K562 (cell line): Measurements from ENCODE around the gene THADA. TPM values are rescaled to one million over a fixed set of nuclear protein-coding genes. Genes with fewer than 3 reads are reported as not detected.

ENCODE experiments used
- CCNT2 ChIP-seq: IDR thresholded peaks from 2 replicates; pipeline ENCODE4 v1.6.1; 2011; ENCODE audit warnings: borderline replicate concordance, low read depth, mild to moderate bottlenecking, moderate library complexity, mixed read lengths, low read length; ENCODE audit not compliant: insufficient read length; ENCODE audit errors: extremely low read depth
- EWSR1 ChIP-seq: fragments of 450-650 bp; IDR thresholded peaks from 2 replicates; pipeline ENCODE4 v1.6.1; 2018; ENCODE audit warnings: borderline replicate concordance, mild to moderate bottlenecking, low read depth, moderate library complexity; ENCODE audit not compliant: partially characterized antibody
- FOXA3 ChIP-seq, 2 experiments: fragments of 450-650 bp in 1 of 2; sonication (generic) in 1 of 2; formaldehyde crosslinking; IDR thresholded peaks in 1 of 2; conservative IDR thresholded peaks in 1 of 2; 2 replicates each; pipeline versions ENCODE4 v1.4.0 to v1.8.0; 2020 to 2022; ENCODE audit warnings: mild to moderate bottlenecking in 2 of 2, missing genetic modification reagents in 1 of 2
- HDAC1 ChIP-seq, 2 experiments: fragments of 450-650 bp; IDR thresholded peaks; 2 replicates each; pipeline ENCODE4 v1.6.1; 2016 to 2017; ENCODE audit warnings: inconsistent platforms in 1 of 2, mild to moderate bottlenecking in 1 of 2, moderate library complexity in 1 of 2
- MCM2 ChIP-seq: fragments of 450-650 bp; IDR thresholded peaks from 2 replicates; pipeline ENCODE4 v1.6.1; 2017; ENCODE audit warnings: low read depth, mild to moderate bottlenecking
- MEF2A ChIP-seq: IDR thresholded peaks from 2 replicates; pipeline ENCODE4 v1.6.1; 2011; ENCODE audit warnings: low read depth, mild to moderate bottlenecking, low read length, moderate library complexity; ENCODE audit not compliant: control insufficient read depth
- PHTF2 ChIP-seq: fragments of 250-450 bp; sonication (Bioruptor Pico); IDR thresholded peaks from 2 replicates; pipeline ENCODE4 v1.5.0; 2021; ENCODE audit warnings: mild to moderate bottlenecking
- PYGO2 ChIP-seq: fragments of 450-650 bp; IDR thresholded peaks from 2 replicates; pipeline ENCODE4 v1.6.1; 2016; ENCODE audit warnings: mild to moderate bottlenecking, missing genetic modification characterization, moderate library complexity, missing compliant biosample characterization
- RHOXF2B ChIP-seq: fragments of 250-450 bp; sonication (Bioruptor Pico); conservative IDR thresholded peaks from 2 replicates; pipeline ENCODE4 v1.5.1; 2021
- SP2 ChIP-seq: IDR thresholded peaks from 2 replicates; pipeline ENCODE4 v1.6.1; 2011; ENCODE audit warnings: mild to moderate bottlenecking, low read depth, low read length, moderate library complexity; ENCODE audit not compliant: poor library complexity, severe bottlenecking; ENCODE audit errors: extremely low read depth
- STAT5B ChIP-seq: fragments of 250-450 bp; sonication (Bioruptor Pico); IDR thresholded peaks from 2 replicates; pipeline ENCODE4 v1.8.0; 2021; ENCODE audit warnings: mild to moderate bottlenecking, inconsistent platforms
- TRIM24 ChIP-seq, 2 experiments: fragments of 450-650 bp; IDR thresholded peaks; 2 replicates each; pipeline ENCODE4 v1.6.1; 2016
- WHSC1 ChIP-seq: IDR thresholded peaks from one replicate; pipeline ENCODE4 v1.6.1; 2012; ENCODE audit warnings: low read length, control low read depth, inconsistent platforms
- ZBED1 ChIP-seq: IDR thresholded peaks from 2 replicates; pipeline ENCODE4 v1.6.1; 2014
- ZC3H4 ChIP-seq: sonication (generic); formaldehyde crosslinking; IDR thresholded peaks from 2 replicates; pipeline ENCODE4 v1.9.0; 2021; ENCODE audit warnings: missing genetic modification reagents, borderline replicate concordance
- ZNF24 ChIP-seq: fragments of 450-650 bp; IDR thresholded peaks from 2 replicates; pipeline ENCODE4 v1.6.1; 2016
- ZNF830 ChIP-seq: fragments of 250-450 bp; sonication (Bioruptor Pico); IDR thresholded peaks from 2 replicates; pipeline ENCODE4 v1.5.0; 2021; ENCODE audit warnings: mild to moderate bottlenecking
- polyA plus RNA-seq, 8 experiments: library from polyadenylated mRNA; depleted of rRNA in 4 of 8; stranded (reverse) in 5 of 8; unstranded in 3 of 8; fragments of >200 nt; fragmentation: Nextera tagmentation in 2 of 8; fragmentation: Illumina TruSeq in 1 of 8; extraction: Ambion mirVana in 2 of 8; extraction: Trizol in 1 of 8; gene quantifications; 2 replicates each; pipeline versions ENCODE4 v1.2.1 to v1.2.3, GENCODE V29; 2011 to 2014; ENCODE audit warnings: inconsistent platforms in 1 of 8, missing spikeins in 1 of 8
- total RNA-seq, 7 experiments: library from RNA; depleted of rRNA in 6 of 7; stranded (reverse); fragments of >200 nt in 6 of 7; fragmentation: Illumina TruSeq in 2 of 7; extraction: Trizol in 2 of 7; gene quantifications; 2 replicates each; pipeline versions ENCODE4 v1.2.1 to v1.2.3, GENCODE V29; 2011 to 2021; ENCODE audit warnings: low replicate concordance in 1 of 7
- TF ChIP-seq, protein P1 (sequence below), 3 experiments: fragments of 200-800 bp in 1 of 3; sonication (Bioruptor generic) in 1 of 3; sonication (generic) in 1 of 3; formaldehyde crosslinking in 1 of 3; IDR thresholded peaks; 2 replicates each; pipeline versions ENCODE4 v1.6.1 to v1.8.0; 2016 to 2022; ENCODE audit warnings: mild to moderate bottlenecking in 2 of 3, missing compliant biosample characterization in 2 of 3, missing genetic modification characterization in 2 of 3, missing genetic modification reagents in 1 of 3
- TF ChIP-seq, protein P2 (sequence below): sonication (generic); formaldehyde crosslinking; IDR thresholded peaks from 2 replicates; pipeline ENCODE4 v1.8.1; 2022; ENCODE audit warnings: missing genetic modification reagents
- TF ChIP-seq, protein P3 (sequence below): fragments of 250-450 bp; sonication (Bioruptor Pico); IDR thresholded peaks from 2 replicates; pipeline ENCODE4 v1.5.0; 2021
- TF ChIP-seq, protein P4 (sequence below): fragments of 250-450 bp; sonication (Bioruptor Pico); IDR thresholded peaks from 2 replicates; pipeline ENCODE4 v1.8.0; 2021; ENCODE audit warnings: mild to moderate bottlenecking, moderate library complexity
- TF ChIP-seq, protein P5 (sequence below): IDR thresholded peaks from 3 replicates; pipeline ENCODE4 v1.6.1; 2011; ENCODE audit warnings: borderline replicate concordance, mild to moderate bottlenecking; ENCODE audit not compliant: insufficient read length, insufficient read depth

THADA gene
- total and polyA plus RNA-seq, 9 of the 15 experiments (the other 6 are each of a cell fraction or from before 2014, with no cell fraction given), result 17.8 to 34.7 (median 31.9) TPM

DNA sequence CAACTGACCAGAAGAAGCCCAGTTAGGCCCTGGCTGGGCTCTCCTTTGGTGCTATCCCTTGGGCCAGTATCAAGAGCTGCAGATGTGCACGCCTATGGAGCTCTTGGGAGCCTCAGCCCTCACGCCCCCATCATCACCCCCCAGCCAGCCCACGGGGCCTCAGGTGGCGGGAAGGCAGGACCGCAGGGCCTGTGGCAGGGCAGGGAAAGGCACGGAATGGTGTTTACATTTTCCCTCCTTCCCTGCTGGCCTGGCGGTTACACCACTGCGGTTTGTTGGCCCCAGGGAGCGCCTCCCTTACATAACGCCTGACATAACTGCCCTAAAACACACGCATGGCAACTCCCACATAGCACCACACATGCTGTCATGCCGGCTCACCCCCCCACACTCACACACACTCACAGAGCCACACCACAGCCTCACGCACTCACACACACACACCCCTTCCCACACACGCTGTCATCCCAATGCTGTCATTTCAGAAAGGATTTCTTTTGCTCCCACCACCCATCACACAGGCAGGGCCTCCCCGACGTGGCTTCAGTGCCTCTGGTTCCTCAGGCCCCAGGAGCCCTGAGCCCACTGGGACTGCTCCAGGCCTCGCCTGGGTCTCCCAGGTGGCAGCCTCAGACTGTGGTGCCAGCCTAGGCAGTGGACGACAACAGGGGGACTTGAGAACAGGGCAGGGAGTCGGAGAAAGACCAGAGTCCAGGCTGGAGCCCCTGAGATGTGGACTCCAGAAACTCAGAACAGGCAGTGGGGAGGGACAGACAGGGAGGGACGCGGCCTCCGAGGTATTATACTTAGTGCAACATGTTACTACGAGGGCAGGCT lies 385.2 kb downstream of the THADA start (continued):
- TF ChIP-seq, protein P1, sequence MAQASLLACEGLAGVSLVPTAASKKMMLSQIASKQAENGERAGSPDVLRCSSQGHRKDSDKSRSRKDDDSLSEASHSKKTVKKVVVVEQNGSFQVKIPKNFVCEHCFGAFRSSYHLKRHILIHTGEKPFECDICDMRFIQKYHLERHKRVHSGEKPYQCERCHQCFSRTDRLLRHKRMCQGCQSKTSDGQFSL (CRISPR knock-in tag; IDR thresholded peaks at IDR 0.05), result peak; percentile 100
- TF ChIP-seq, protein P1 (tag; IDR thresholded peaks at IDR 0.05), result no peak
- TF ChIP-seq FOXA3 (CRISPR knock-in tag; conservative IDR thresholded peaks at IDR 0.05 in 1 of 2, IDR thresholded peaks at IDR 0.05 in 1 of 2), result peak; percentile 75 to 76; a peak in 3 of 4 replicates
- no peak for TF ChIP-seq ZBED1
- TF ChIP-seq, protein P2, sequence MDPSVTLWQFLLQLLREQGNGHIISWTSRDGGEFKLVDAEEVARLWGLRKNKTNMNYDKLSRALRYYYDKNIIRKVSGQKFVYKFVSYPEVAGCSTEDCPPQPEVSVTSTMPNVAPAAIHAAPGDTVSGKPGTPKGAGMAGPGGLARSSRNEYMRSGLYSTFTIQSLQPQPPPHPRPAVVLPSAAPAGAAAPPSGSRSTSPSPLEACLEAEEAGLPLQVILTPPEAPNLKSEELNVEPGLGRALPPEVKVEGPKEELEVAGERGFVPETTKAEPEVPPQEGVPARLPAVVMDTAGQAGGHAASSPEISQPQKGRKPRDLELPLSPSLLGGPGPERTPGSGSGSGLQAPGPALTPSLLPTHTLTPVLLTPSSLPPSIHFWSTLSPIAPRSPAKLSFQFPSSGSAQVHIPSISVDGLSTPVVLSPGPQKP (CRISPR knock-in tag), result no peak
- no peak for TF ChIP-seq STAT5B (CRISPR knock-in tag)
- TF ChIP-seq, protein P3, sequence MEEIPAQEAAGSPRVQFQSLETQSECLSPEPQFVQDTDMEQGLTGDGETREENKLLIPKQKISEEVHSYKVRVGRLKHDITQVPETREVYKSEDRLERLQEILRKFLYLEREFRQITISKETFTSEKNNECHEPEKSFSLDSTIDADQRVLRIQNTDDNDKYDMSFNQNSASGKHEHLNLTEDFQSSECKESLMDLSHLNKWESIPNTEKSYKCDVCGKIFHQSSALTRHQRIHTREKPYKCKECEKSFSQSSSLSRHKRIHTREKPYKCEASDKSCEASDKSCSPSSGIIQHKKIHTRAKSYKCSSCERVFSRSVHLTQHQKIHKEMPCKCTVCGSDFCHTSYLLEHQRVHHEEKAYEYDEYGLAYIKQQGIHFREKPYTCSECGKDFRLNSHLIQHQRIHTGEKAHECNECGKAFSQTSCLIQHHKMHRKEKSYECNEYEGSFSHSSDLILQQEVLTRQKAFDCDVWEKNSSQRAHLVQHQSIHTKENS (CRISPR knock-in tag), result no peak
- TF ChIP-seq, protein P4, sequence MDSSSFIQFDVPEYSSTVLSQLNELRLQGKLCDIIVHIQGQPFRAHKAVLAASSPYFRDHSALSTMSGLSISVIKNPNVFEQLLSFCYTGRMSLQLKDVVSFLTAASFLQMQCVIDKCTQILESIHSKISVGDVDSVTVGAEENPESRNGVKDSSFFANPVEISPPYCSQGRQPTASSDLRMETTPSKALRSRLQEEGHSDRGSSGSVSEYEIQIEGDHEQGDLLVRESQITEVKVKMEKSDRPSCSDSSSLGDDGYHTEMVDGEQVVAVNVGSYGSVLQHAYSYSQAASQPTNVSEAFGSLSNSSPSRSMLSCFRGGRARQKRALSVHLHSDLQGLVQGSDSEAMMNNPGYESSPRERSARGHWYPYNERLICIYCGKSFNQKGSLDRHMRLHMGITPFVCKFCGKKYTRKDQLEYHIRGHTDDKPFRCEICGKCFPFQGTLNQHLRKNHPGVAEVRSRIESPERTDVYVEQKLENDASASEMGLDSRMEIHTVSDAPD, result no peak
- TF ChIP-seq TRIM24 (IDR thresholded peaks at IDR 0.05), result peak; percentile 9 to 71; a peak in 2 of 4 replicates
- TF ChIP-seq MCM2, result no peak
- TF ChIP-seq SP2, result no peak
- no peak for TF ChIP-seq ZNF24
- TF ChIP-seq EWSR1, result no peak
- no peak for TF ChIP-seq PYGO2 (tag)
- no peak for TF ChIP-seq ZC3H4 (CRISPR knock-in tag)
- TF ChIP-seq MEF2A, result no peak
- peak in 1 of 2 experiments; percentile 88; a peak in 2 of 4 replicates for TF ChIP-seq HDAC1 (IDR thresholded peaks at IDR 0.05)
- TF ChIP-seq, protein P5, sequence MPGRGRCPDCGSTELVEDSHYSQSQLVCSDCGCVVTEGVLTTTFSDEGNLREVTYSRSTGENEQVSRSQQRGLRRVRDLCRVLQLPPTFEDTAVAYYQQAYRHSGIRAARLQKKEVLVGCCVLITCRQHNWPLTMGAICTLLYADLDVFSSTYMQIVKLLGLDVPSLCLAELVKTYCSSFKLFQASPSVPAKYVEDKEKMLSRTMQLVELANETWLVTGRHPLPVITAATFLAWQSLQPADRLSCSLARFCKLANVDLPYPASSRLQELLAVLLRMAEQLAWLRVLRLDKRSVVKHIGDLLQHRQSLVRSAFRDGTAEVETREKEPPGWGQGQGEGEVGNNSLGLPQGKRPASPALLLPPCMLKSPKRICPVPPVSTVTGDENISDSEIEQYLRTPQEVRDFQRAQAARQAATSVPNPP, result no peak
- no peak for TF ChIP-seq ZNF830 (CRISPR knock-in tag)
- TF ChIP-seq WHSC1, result no peak
- TF ChIP-seq PHTF2, result no peak
- peak; percentile 46 for TF ChIP-seq CCNT2
- no peak for TF ChIP-seq RHOXF2B (CRISPR knock-in tag)
